GM10248 (cell line): ENCODE data around the gene RELT.

ENCODE experiments used
- CTCF ChIA-PET: fragments of 300-600 bp; sonication (Branson Sonifier 250); formaldehyde crosslinking; extraction: SDS; loops from one replicate; lab custom pipeline; 2021; ENCODE audit warnings: antibody characterized with exemption; lab: Yijun Ruan, JAX
- POLR2A ChIA-PET: fragments of 350-650 bp; sonication (Branson Sonifier 250); formaldehyde crosslinking; extraction: SDS; loops from one replicate; lab custom pipeline; 2020; ENCODE audit warnings: antibody characterized with exemption; lab: Yijun Ruan, JAX
- DNase-seq: peaks from one replicate; pipeline ENCODE4 v3.0.0; 2012; ENCODE audit errors: extremely low spot score
- CTCF ChIP-seq: IDR thresholded peaks from 2 replicates; pipeline ENCODE4 v1.5.1; 2012; ENCODE audit warnings: mild to moderate bottlenecking, low read depth; ENCODE audit errors: extremely low read depth, missing control alignments, control extremely low read depth

RELT gene

DNA sequence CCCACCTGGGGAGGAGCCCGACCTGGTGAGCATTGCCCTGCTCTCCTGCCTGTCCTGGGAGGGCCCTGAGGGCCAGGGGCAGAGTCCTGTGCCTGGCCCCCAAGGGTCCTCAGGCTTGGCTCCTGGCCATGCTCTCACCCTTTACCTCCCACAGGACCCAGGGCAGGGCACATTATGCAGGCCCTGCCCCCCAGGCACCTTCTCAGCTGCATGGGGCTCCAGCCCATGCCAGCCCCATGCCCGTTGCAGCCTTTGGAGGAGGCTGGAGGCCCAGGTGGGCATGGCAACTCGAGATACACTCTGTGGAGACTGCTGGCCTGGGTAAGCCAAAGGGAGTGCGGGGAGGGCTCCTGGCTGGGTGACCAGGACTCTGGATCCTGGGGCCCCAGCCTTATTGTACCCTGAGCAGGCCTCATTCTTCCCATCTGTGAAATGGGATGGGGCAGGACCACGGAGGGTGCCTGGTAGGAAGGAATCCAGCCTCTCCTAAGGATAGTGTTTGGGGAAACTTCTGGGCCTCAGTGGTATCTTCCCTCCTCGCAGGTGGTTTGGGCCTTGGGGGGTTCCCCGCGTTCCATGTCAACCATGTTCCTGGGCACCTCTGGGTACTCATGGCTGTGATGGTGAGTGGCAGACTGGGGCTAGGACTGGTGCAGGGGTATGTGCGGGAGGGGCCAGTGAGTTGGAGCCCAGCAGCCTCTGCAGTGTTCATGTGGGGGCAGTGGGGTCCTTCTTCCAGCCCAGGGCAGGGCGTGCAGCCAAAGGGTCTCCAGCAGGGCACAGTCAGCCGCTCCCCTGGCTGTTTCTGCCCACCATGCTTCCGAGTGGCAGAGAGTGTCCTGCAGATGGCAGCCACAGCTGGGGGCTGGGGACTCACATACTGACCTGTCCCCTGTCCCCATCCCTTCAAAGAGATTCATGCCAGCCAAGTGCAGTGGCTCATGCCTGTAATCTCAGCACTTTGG lies 14.7 kb downstream of the RELT start:
- POLR2A ChIA-PET, result no interaction called here

DNA sequence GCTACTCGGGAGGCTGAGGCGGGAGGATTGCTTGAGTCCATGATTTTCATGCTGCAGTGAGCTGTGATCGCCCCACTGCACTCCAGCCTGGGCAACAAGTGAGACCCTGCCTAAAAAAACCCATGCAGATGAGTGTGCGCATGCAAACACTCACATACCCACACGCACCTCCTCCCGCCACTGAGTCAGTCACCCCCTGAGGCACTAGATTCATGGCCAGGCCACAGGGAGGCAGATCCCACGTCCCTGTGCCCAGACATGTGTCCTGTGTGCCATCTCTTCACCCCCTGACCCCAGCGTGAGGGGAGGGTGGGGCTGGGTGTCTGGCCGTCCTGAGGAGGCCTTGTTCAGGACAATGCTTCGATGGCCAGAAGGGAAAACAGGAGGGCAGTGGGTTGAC lies 15.5 kb downstream of the RELT start:
- CTCF ChIA-PET, result interaction anchor here (2.3 to 4.3 kb wide), 5 partner anchors 40 to 90 kb away, joined by 8 to 106 read pairs (median 15); partner anchors contain the start of gene ARHGEF17
- no peak for TF ChIP-seq CTCF
- POLR2A ChIA-PET, result no interaction called here
- DNase-seq, result no peak

More for the DNA sequence above, 14.7 kb downstream of the RELT start:
- TF ChIP-seq CTCF, result no peak
- CTCF ChIA-PET, result interaction anchor here (1.9 to 4.3 kb wide), 4 partner anchors 9 to 85 kb away, joined by 8 to 26 read pairs (median 8); no protein-coding TSS in a partner anchor
- DNase-seq, result no peak

DNA sequence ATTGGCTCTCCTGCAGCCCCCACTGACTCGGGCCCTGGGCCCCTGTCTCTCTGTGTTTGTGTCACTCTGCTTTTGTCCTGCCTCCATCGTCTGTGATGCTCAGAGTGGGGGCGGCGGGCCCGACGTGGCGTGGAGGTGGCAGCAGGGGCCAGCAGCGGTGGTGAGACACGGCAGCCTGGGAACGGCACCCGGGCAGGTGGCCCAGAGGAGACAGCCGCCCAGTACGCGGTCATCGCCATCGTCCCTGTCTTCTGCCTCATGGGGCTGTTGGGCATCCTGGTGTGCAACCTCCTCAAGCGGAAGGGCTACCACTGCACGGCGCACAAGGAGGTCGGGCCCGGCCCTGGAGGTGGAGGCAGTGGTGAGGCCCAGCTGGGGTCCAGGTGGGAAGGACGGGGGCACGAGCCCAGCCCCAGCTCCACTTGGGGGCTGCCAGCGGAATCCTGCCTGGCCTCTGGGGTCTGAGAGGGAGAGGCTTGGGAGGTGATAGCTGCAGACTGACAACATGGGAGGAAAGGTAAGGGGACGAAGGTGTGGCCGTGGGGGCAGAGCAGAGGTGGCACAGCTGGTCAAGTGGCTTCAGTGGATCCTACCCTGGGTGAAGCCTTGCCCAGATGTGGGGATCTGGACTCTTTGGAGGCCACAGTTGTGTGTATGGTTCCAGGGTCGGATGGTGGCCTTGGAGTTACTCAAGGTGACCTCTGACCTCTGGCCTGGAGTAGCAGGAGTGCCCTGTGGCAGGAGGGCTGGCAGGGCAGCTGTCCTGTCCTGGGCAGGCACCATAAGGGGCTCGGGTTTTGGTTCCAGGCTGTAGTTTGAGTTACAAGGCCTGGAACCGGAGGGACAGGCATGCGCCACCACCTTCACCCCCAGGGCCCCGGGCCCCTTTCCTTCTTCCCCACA lies 16.2 kb downstream of the RELT start:
- CTCF ChIA-PET, result interaction anchor here (0.9 to 2.9 kb wide), 26 partner anchors 8 to 270 kb away, joined by 3 to 106 read pairs (median 6); partner anchors contain the start of genes ARHGEF17 and RELT
- POLR2A ChIA-PET, result no interaction called here
- DNase-seq, result no peak
- TF ChIP-seq CTCF, result no peak

GRCh38 chr11:73393011-73393380 lies 16.8 kb downstream of the RELT start:
- no peak for DNase-seq
- CTCF ChIA-PET, result interaction anchor here (0.9 to 2.9 kb wide), 29 partner anchors 9 to 668 kb away, joined by 3 to 106 read pairs (median 5); partner anchors contain the start of genes ARHGEF17 and RELT
- no peak for TF ChIP-seq CTCF
- POLR2A ChIA-PET, result interaction anchor here (0.5 to 1.0 kb wide), 3 partner anchors 15 to 42 kb away, joined by 3 to 4 read pairs (median 4); no protein-coding TSS in a partner anchor

GRCh38 chr11:73393479-73394415 lies 17.5 kb downstream of the RELT start:
- peak; percentile 82 for DNase-seq
- POLR2A ChIA-PET, result interaction anchor here (0.5 to 1.0 kb wide), 3 partner anchors 16 to 43 kb away, joined by 3 to 4 read pairs (median 4); no protein-coding TSS in a partner anchor
- CTCF ChIA-PET, result interaction anchor here (0.7 to 2.9 kb wide), 31 partner anchors 9 to 669 kb away, joined by 3 to 106 read pairs (median 5); partner anchors contain the start of genes ARHGEF17 and RELT
- TF ChIP-seq CTCF, result peak; percentile 76
